PC-3 (cell line): ENCODE results near the gene RMND1. TPM values are rescaled to one million over a fixed set of nuclear protein-coding genes. Genes with fewer than 3 reads are reported as not detected.

Source experiments
- ATAC-seq: fragments of 200-7000 bp; cut with Tn5 transposase; 2 replicates; pipeline ENCODE4 v1.9.1; 2020; ENCODE audit warnings: mild to moderate bottlenecking, moderate library complexity
- BruUV-seq: library from RNA; stranded (reverse); fragments of 400-500 nt; replicated peaks from 2 replicates; lab custom pipeline; 2021; lab: Mats Ljungman, UMichigan
- CTCF ChIA-PET: fragments of 300-600 bp; sonication (Branson Sonifier 250); formaldehyde crosslinking; loops from one replicate; lab custom pipeline; 2022; ENCODE audit warnings: antibody characterized with exemption; lab: Charles Lee
- POLR2A ChIA-PET: fragments of 300-600 bp; sonication (Branson Sonifier 250); formaldehyde crosslinking; loops from one replicate; lab custom pipeline; 2022; ENCODE audit warnings: antibody characterized with exemption; ENCODE audit not compliant: unreplicated experiment; lab: Charles Lee
- DNase-seq: peaks from one replicate; pipeline ENCODE4 v3.0.0-alpha.2; 2015
- H2AFZ ChIP-seq: fragments of 300-600 bp; sonication (generic); 2 replicates; pipeline ENCODE4 v1.6.0; 2016; ENCODE audit warnings: antibody characterized with exemption, low read length
- H3F3A ChIP-seq: fragments of 300-600 bp; sonication (generic); one replicate; pipeline ENCODE4 v1.6.0; 2017; ENCODE audit warnings: antibody characterized with exemption, low read length, control low read depth, mild to moderate bottlenecking; ENCODE audit not compliant: unreplicated experiment
- H3K27ac ChIP-seq: fragments of 300-600 bp; sonication (generic); 2 replicates; pipeline ENCODE4 v1.5.1; 2016; ENCODE audit warnings: mild to moderate bottlenecking, low read length
- H3K27me3 ChIP-seq: fragments of 300-600 bp; sonication (generic); 2 replicates; pipeline ENCODE4 v1.6.1; 2016; ENCODE audit warnings: low read length, mixed read lengths
- H3K36me3 ChIP-seq: fragments of 300-600 bp; sonication (generic); 2 replicates; pipeline ENCODE4 v1.6.1; 2016; ENCODE audit warnings: low read depth, mixed run types, low read length, mixed read lengths
- H3K4me1 ChIP-seq: fragments of 300-600 bp; sonication (generic); 2 replicates; pipeline ENCODE4 v1.5.1; 2016; ENCODE audit warnings: low read length; ENCODE audit not compliant: insufficient read depth
- H3K4me2 ChIP-seq: fragments of 300-600 bp; sonication (generic); 2 replicates; pipeline ENCODE4 v1.6.0; 2016; ENCODE audit warnings: low read length
- H3K4me3 ChIP-seq: fragments of 300-600 bp; sonication (generic); 2 replicates; pipeline ENCODE4 v1.5.1; 2016; ENCODE audit warnings: mild to moderate bottlenecking, low read length, mixed read lengths
- H3K79me2 ChIP-seq: fragments of 300-600 bp; sonication (generic); 2 replicates; pipeline ENCODE4 v1.6.1; 2017; ENCODE audit warnings: low read length, mixed read lengths
- H3K9ac ChIP-seq: fragments of 300-600 bp; sonication (generic); 2 replicates; pipeline ENCODE4 v1.6.0; 2016; ENCODE audit warnings: mild to moderate bottlenecking, low read length
- H3K9me2 ChIP-seq: fragments of 300-600 bp; sonication (generic); replicated peaks from 2 replicates; pipeline ENCODE4 v1.6.1; 2016; ENCODE audit warnings: mixed run types, low read length, mixed read lengths
- H3K9me3 ChIP-seq: fragments of 300-600 bp; sonication (generic); 2 replicates; pipeline ENCODE4 v1.6.1; 2016; ENCODE audit warnings: low read length, mixed read lengths
- H4K20me1 ChIP-seq: fragments of 300-600 bp; sonication (generic); 2 replicates; pipeline ENCODE4 v1.6.1; 2016; ENCODE audit warnings: low read length, mixed read lengths
- CTCF ChIP-seq: fragments of 300-600 bp; sonication (generic); conservative IDR thresholded peaks from 2 replicates; pipeline ENCODE4 v1.5.1; 2017; ENCODE audit warnings: antibody characterized with exemption, low read depth, mild to moderate bottlenecking, low read length
- EZH2 ChIP-seq: fragments of 300-600 bp; sonication (generic); IDR thresholded peaks from one replicate; pipeline ENCODE4 v1.6.1; 2017; ENCODE audit warnings: antibody characterized with exemption, mild to moderate bottlenecking, low read length; ENCODE audit not compliant: unreplicated experiment
- EZH2phosphoT487 ChIP-seq: fragments of 300-600 bp; sonication (generic); IDR thresholded peaks from 2 replicates; pipeline ENCODE4 v1.6.1; 2018; ENCODE audit warnings: mild to moderate bottlenecking, antibody characterized with exemption, low read length, borderline replicate concordance
- intact Hi-C: fragments of 100-400 bp; cut with micrococcal nuclease; formaldehyde crosslinking; loops from 2 replicates; pipeline ENCODE4 v1.9.0; 2023
- total RNA-seq: library from RNA; depleted of rRNA; stranded (reverse); fragments of >200 nt; gene quantifications from 2 replicates; pipeline ENCODE4 v1.2.3, GENCODE V29; 2014

Gene RMND1
- total RNA-seq, 1 experiment from 2014 or later = 20.8 TPM

GRCh38 chr6:151432651-151433050 lies 19.3 kb downstream of the RMND1 start:
- H3F3A ChIP-seq = no peaks in the 10 kb centered on the region
- intact Hi-C loops = no loop called here
- no peak for ATAC-seq
- no peak overlapping the region for H3K9ac ChIP-seq
- no peaks in the 10 kb centered on the region for H3K27me3 ChIP-seq
- peaks cover 12% of the 10 kb centered on the region for H4K20me1 ChIP-seq
- no peak overlapping the region for H3K27ac ChIP-seq
- TF ChIP-seq EZH2 = no peak
- TF ChIP-seq EZH2phosphoT487 = no peak
- no peak for TF ChIP-seq CTCF
- DNase-seq = no peak
- no peak overlapping the region for H3K4me3 ChIP-seq
- H3K9me2 ChIP-seq = no peaks in the 10 kb centered on the region
- H3K79me2 ChIP-seq = peaks cover 16% of the 10 kb centered on the region
- no peak overlapping the region for H3K4me2 ChIP-seq
- CTCF ChIA-PET = no interaction called here
- BruUV-seq = no TSS peak
- H2AFZ ChIP-seq = no peak overlapping the region
- H3K4me1 ChIP-seq = peaks cover 8% of the 10 kb centered on the region
- H3K9me3 ChIP-seq = no peaks in the 10 kb centered on the region
- peaks cover 13% of the 10 kb centered on the region for H3K36me3 ChIP-seq
- POLR2A ChIA-PET = no interaction called here

GRCh38 chr6:151431337-151431736 lies 20.6 kb downstream of the RMND1 start:
- no peaks in the 10 kb centered on the region for H3F3A ChIP-seq
- TF ChIP-seq EZH2 = no peak
- no peak for TF ChIP-seq EZH2phosphoT487
- TF ChIP-seq CTCF = no peak
- H3K9me3 ChIP-seq = no peaks in the 10 kb centered on the region
- no peak for DNase-seq
- H3K9me2 ChIP-seq = no peaks in the 10 kb centered on the region
- intact Hi-C loops = no loop called here
- no peaks in the 10 kb centered on the region for H3K4me1 ChIP-seq
- H3K27ac ChIP-seq = no peak overlapping the region
- no peaks in the 10 kb centered on the region for H3K27me3 ChIP-seq
- POLR2A ChIA-PET = no interaction called here
- peaks cover 4% of the 10 kb centered on the region for H3K79me2 ChIP-seq
- peaks cover 2% of the 10 kb centered on the region for H4K20me1 ChIP-seq
- CTCF ChIA-PET = no interaction called here
- BruUV-seq = no TSS peak
- no peak overlapping the region for H2AFZ ChIP-seq
- H3K9ac ChIP-seq = no peak overlapping the region
- H3K4me3 ChIP-seq = no peak overlapping the region
- H3K36me3 ChIP-seq = peaks cover 11% of the 10 kb centered on the region
- no peak overlapping the region for H3K4me2 ChIP-seq
- no peak for ATAC-seq

GRCh38 chr6:151430886-151431285 lies 21.0 kb downstream of the RMND1 start:
- TF ChIP-seq EZH2 (no peak), EZH2phosphoT487 (no peak), CTCF (no peak)
- Histone ChIP-seq H3K36me3 (peaks cover 8% of the 10 kb centered on the region), H3K79me2 (no peaks in the 10 kb centered on the region; the same call in 1 of the 2 replicates), H3K4me3 (no peak overlapping the region), H2AFZ (no peak overlapping the region), H3K9me3 (no peaks in the 10 kb centered on the region), H3F3A (no peaks in the 10 kb centered on the region), H3K27me3 (no peaks in the 10 kb centered on the region), H4K20me1 (no peaks in the 10 kb centered on the region), H3K9ac (no peak overlapping the region), H3K27ac (no peak overlapping the region), H3K4me1 (no peaks in the 10 kb centered on the region), H3K9me2 (no peaks in the 10 kb centered on the region), H3K4me2 (no peak overlapping the region)
- DNase-seq (no peak), ATAC-seq (no peak)
- no TSS peak for BruUV-seq
- intact Hi-C loops = no loop called here
- ChIA-PET POLR2A (no interaction called here), CTCF (no interaction called here)
